ENCODE measurements around the gene ADGRD1.

The ADGRD1 gene

DNA sequence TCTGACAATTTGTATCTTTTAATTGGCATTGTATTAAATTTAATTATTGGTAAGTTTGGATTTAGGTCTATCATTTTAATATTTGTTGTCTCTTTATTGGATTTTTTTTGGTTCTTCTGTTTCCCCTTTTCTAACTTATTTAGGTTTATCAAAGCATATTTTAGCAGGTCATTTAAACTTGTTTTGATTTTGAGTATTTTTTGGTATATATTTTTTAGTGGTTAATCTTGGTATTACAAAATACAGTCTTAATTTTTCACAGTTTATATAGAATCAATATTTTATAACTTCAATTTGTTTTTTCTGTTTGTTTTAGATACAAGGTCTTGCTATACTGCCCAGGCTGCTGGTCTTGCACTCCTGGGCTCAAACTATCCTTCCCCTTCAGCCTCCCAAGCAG, 15.5 kb upstream of the ADGRD1 start:
- DNase-seq: no peak

DNA sequence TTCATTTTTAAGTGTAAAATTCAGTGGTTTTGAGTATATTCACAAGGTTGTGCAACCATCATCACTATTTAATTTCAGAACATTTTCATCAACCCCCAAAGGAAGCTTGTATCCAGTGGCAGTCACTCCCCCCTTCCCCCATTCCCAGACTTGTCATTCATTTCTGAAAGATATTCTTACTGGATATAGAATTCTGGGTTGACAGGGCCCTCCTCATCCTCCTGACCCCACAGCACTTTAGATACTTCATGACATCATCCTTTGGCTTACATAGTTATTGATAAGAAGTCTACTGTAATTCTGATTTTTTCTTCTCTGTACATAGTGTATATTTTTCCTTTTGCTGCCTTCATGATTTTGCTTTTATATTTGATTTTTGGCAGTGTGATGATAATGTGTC, 8.8 kb upstream of the ADGRD1 start:
- no peak for DNase-seq

DNA sequence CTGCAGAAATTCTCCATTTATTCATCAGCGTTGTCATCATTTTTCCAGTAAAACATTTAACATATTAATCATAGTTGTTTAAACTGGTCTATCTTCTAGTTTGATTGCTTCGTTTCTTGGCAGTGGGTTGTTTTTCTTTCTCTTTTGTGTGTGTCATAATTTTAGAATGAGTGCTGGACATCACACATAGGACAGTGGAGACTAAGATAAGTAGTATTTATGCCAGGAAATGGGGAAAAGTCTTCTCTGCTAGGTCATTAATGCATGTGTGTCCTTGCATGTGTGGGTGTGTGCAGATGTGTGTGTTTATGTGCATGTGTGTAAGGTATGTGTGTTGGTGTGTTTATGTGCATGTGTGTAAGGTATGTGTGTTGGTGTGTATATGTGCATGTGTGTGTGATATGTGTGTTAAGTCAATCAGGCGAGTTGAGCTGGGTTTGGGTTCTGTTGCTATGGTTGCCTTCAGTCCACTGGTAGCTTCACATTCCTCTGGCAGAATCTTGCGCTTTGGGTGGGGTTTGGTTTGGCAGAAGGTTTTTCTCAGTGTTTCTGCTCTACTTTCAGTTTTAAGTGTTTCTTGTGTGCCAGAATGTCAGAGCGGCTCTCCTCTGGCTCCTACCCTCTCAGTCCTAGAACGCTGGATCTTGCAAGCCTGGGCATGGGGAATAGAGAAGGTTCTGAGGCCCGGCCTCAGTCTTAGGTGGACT, 7.8 kb upstream of the ADGRD1 start:
- DNase-seq: no peak

DNA sequence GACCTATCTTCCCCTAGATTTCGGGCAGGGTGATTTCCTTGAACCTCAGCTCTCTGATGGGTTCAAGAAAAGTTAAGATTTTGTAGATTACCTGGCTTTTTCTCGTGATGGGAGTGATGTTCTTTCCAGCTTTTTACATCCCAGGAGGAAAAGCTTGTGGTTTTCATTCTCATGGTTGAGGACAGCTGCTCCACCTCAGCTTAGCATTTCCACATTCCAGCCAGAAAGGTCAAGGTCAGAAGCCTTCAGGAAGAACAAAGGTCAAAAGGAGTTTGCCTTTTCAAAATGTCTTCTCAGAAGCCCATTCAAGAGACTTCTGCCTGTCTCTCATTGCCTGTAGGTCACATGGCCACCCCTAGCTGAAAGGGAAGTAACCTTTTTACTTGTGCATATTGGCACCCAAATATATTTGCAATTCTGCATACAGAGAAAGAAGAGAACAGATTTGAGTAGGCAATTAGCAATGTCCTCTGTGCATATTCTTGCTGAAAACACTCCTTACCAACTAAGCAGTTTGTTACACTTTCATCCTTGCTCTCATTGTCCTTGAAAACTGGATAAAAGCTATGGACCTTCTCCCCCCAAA, 6.6 kb upstream of the ADGRD1 start:
- no peak for DNase-seq

DNA sequence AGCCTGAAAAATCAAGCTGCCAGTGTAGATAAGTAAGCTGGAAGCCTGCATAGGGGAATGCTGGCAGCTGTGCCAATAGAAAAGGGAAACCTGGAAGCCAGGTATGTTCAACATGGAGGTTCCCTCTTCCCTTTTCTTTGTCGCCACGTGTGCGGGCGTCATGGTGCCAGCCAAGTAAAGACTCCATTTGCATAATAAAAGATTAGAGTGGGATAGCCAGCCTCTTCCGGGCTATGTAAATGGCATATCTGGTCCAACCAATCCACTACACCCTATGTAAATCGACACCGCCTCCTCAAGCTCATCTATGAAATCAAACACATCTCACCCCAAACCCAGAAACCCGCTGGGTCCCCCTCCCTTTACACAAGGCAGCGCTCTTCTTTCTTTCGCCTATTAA, 5.6 kb upstream of the ADGRD1 start:
- DNase-seq: no peak

DNA sequence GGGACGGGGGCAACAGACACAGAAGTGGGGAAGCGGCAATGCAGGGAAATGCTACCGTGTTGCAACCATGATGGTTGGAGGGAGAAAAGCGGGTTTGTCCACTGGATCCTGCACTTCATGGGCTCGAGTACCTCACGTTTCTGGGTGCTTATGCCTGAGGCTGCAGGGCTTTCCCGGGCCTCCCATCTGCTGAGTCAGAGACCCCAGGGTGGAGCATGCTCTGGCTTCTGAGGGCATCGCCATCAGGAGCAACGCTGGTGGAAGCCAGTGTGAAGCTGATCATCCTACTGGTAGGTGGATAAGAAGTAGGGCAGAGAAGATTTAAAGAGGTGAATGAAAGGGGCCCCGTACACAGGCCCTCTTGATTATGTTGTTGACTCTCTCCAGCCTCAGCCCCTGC, 5.0 kb upstream of the ADGRD1 start:
- no peak for DNase-seq

DNA sequence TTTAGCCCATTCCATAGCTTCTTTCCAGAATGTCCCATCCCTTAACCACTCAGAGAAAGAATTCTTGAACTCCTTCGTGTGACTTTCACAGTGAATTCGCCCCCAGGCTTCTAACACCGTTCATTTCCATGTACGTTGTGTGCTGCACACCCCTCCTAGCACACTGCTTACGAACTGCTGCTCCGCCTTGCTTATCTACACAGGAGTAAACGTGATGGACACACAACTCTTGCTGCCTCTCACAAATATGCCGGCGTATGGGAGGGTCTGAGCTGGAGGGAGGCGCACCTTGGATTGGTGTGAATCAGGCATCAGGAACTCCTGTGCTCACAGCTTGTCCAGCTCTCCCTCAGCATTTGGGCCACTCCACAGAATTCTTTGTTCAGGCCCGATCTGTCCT, 3.9 kb upstream of the ADGRD1 start:
- DNase-seq: no peak

DNA sequence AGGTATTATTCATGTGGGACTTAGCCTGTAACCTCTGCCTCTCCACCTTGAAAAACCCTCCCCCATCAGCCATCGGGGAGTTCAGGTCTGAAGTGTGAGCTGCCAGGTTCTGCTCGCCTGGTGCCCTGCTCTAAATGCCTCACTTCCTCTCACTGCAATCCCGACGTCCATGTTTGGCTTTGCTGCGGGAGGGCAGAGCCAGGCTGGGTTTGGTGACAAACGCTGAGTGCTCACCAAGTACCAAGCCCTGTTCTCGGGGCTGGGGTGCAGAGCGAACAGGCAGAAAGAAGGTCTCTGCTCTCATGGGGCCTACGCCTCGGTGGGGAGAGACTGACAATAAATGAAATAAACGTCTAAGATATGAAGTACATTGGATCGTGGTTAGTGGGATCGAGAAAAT, 2.1 kb upstream of the ADGRD1 start:
- DNase-seq: no peak

DNA sequence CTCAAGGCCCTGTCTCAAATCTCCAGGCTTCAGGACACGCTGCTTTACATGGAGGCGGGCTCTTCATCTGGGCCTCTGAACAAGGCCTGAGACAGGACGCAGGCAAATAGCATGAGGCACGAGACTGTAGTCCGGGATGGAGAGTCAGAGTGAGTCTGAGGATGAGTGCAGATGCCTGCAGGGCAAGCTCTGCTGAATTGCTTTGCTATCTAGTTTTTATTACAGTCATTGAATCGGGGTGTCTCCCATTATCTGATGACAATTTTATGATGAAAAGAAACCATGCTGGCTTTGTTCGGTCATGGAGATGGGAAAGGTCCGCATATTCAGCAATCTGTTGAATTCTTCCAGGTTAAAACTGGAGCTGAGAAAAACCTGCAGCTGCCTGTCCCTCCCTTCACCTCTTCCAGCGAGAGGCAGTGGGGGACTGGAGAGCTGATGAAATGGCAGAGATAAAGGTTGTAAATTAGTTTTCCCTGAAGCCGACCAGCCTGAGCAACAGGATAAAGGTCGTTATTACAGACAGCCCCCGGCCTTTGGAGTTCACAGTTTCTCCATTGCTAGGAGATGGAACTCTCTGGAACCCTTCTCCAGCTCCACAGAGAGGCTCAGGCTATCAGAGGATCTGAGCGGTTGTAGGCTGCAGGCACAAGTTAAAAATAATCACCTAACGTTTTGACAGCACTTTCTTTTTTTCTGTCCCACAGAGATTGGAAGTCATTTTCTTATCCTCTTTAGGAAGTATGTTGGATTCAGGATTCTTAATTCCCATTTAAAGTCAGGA, 1.3 kb upstream of the ADGRD1 start:
- DNase-seq: no peak

DNA sequence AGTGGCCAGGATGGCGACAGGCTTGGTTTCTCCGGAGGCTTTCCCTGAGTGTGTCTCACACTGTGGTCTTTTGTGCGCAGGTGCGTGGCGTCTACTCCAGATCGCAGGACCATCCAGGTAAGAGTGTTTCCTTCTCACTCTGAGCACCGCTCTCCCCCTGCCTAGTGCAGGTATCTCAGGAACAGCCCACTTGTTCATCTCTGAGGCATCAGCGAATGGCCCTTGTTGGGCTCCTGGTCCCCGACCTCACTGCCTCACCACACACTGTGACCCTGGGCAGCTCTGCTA, 781 bp downstream of the ADGRD1 start:
- DNase-seq: no peak

DNA sequence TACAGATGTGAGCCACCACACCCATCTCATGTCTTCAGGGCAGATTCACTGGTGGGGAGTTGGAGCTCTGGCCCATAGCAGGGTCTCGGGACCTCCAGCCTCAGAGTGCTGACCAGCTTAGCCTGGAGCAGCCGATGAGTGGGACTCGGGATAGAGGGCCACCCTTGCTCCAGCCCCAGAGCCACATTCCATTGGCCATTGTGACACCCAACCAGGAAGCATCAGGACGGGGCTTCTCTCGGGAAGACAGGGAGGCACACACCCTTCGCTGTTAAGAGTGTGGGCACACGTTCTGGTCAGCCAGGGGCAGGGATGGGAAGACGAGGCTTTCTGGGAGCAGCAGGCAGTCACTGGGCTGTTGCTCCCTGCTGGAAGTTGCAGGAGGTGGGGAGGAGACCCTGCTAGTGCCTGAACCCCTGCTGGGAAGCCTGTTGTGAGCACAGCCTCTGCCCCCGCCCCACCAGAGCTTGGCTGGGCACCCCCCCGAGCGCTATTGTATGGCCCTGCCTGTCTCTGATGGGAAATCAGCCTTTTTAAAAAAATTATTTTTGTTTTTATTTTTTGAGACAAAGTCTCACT, 1.6 kb downstream of the ADGRD1 start:
- no peak for DNase-seq

DNA sequence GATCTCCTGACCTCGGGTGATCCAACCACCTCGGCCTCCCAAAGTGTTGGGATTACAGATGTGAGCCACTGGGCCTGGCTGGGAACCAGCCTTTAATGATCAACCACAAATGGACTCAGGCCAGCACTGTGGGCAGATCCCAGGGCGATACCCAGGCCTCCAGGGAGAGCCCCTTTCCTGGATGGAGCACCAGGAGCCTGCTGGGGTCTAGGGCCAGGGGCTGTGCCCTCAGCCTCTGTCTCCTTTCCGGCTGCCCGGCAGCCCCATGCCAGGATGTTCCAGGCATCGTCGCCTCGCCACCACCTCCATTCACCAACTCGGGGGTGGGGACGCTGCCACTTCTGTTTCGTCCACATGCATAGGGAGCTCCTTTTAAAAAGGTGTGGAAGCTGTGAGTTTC, 2.3 kb downstream of the ADGRD1 start:
- no peak for DNase-seq

DNA sequence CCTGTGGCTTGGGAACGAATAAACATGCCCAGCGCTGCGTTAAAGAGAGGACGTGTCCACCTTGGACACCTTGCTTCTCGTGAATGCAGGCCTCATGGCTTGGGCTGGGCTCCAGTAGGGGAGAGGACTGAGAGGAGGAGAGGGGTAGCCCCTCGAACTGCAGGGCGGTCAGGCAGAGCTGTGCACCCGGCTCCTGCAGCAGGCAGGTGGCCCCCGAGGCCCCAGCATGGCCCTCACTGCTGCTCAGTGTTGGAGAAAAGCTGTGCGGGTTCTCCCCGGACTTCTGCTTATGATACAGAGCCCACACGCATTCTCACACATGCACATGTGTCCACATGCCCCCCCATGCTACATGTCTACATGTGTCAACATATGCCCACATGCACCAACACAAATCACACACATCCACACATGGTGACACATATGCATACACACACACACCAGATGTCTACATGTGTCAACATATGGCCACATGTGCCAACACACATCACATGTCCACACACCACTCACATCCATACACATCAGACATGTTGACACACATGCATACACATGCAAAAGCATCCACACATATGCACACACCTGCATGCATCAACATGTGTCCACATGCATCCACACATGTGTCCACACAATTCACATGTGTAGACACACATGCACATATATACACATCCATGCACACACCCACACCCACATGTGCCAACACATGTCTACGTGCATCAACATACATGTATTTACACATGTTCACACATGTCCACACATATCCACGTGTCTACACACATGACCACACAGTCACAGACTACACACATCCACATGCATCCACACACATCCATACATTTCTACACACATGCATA, 3.0 kb downstream of the ADGRD1 start:
- no peak for DNase-seq

DNA sequence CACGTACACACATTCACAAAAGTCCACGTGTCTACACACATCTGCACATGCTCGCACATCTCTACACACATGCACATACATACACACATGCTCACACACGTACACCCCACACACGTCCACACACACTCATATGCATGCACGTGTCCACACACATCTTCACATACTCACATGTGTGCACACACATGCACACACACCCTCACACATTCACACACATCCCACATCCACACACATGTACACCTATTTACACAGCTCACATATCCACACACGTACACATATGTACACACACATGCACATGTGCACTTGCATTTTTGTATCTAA, 3.6 kb downstream of the ADGRD1 start:
- DNase-seq: no peak

DNA sequence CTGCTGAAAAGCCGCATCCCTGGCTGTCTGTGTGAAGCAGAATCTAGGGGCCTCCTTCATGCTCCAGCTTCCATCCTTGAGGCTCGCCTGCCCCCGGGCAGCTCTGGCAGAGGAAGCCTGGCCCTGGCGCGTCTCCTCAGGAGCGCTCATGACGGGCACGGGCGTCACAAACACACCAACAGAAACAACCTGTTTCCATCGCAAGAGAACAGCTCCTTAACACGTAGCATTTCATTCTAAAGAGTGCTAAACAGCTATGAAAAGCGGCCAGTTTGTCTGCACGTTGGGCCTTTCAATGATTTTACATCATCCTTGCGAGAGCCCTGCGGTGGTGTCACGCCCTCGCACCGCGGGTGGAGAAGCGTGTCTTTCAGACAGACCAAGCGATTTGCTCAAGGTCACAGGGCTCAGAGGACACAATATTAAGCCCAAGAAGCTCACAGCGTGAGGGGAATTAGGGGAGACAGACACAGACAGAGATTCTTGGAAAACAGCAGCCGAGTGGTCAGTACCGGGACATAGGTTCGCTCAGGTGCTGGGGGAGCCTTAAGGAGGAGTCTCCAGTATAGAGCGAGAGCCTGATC, 4.9 kb downstream of the ADGRD1 start:
- DNase-seq: no peak

DNA sequence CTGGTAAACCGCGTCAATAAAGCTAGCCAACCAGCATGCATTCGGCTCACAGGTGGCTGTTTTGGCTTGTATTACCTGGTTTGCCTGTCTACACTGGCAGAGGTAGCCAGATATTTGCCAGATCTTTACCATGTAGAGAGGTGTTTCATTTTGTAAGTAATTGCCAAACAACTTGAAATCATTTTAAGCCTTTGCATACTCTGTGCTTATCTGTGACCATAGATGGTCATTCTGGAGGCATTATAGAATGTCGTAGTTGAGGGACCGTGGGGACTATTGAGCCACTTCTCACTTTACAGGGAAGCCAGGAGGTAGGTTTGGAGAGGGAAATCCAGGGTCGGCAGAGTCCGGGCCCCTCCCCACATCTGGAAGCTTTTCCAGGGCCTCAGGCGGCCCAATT, 5.9 kb downstream of the ADGRD1 start:
- DNase-seq: no peak

DNA sequence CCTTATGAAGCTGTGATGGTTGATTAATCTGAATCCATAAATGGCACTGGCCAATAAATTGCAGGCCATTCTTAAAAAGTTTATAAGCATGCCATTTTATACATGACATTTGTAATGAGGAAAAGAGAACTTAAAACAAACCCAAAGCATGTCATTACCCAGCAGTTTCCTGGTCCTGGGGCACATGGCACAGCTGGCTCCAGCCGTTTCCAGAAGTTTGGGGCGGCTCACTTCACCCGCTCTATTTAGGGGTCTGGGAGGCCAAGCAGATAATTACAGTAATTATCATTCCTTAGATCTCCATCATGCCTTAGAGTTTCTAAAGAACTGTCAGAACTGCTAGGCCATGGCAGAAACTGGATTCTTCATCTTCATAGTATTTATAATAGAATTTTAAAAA, 6.4 kb downstream of the ADGRD1 start:
- DNase-seq: no peak

DNA sequence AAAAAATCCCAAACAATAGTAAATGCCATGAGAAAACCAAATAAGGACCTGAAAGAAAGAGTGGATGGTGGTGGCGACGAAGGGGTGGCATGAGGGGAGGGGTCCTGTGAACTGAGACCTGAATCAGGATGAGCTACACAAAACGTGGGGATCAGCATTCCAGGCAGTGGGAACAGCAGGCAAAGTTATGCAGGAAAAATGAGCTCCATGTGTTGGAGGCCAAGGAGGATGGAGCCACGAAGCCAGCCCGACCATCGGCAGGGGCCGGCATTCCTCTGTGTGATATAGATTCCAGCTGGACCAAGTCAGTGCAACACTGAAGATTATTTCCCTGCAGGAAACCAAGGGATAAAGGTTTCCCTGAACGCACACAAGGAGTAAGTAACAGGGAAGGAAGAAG, 7.1 kb downstream of the ADGRD1 start:
- DNase-seq: no peak

DNA sequence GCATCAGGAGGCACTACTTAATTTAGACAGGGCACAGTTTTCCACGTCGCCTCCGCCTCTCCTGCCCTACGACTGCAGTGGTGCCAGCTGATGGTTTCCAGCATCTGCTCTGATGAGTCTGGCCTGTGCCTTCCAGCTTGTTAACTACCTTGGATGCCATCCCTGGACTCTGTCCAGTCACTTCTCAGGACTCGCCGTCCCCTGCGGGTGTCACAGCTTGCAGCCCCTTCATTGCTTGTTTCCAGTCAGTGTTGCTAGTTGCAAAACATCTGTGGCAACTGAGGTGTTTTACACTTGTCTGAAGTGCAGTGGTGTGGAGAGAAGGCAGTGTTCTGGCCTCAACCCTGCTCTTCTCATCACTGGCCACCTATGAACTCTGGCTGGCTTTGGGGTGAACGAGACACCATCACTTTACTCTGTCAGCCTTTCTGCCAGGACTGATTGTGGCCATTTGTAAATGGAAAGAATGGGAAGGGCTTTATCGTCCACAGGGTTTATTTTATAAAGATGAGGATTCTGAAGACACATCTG, 8.3 kb downstream of the ADGRD1 start:
- no peak for DNase-seq

DNA sequence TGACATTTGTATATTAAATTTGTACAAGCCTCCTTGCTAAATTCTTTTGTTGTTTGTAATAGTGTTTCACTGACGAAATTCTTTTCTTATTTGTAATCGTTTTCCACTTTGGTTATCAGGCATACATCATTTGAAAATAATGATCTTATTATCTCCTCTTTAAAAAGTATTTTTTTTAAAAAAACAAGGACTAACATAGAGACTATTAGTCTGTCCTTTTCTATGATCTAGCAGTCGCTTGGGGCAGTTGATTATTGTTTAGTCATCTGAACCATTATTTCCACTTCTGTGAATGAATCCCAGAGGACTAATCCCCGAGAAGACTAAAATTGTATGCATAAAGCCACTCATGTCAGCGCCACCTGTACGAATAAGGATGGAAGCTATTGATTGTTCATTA, 11.5 kb downstream of the ADGRD1 start:
- no peak for DNase-seq

DNA sequence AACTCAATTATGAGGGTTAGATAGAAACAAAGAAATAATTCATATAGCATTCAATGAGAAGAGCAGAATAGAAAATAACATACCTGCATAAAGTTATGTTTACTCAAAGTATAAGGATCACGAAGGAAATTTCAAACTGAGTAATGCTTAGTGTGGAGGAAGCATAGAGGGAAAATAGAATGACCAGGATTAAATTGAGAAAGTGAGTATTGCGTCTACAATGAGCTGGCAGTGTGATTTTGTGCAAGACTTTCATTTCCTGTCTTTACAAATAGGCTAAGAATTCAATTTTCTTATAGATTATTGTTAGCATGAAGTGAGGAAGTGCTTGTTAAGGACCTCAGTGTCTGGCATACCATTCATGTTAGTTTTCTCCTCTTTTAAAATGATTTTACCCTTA, 12.0 kb downstream of the ADGRD1 start:
- no peak for DNase-seq

DNA sequence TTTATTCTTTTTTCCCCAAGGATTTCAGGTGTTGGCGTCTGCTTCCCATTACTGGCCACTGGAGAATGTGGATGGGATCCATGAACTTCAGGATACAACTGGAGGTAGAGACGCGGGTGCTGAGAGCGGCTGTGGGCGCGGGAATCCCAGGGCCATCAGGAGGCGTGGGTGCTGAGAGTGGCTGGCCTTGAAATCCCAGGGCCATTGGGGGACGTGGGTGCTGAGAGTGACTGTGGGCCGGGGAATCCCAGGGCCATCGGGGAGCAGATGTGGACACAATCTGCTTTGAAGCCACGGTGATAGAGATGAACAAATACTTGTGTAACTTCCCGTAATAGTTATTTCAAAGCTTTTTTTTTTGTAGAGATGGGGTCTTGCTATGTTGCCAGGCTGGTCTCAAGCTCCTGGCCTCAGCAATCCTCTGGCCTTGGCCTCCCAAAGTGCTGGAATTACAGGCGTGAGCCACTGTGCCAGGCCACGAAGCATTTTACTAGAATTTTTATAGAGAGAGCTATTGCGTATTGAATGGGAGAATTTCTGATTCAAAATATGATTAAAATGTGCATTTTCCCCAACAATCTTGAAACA, 12.8 kb downstream of the ADGRD1 start:
- no peak for DNase-seq

DNA sequence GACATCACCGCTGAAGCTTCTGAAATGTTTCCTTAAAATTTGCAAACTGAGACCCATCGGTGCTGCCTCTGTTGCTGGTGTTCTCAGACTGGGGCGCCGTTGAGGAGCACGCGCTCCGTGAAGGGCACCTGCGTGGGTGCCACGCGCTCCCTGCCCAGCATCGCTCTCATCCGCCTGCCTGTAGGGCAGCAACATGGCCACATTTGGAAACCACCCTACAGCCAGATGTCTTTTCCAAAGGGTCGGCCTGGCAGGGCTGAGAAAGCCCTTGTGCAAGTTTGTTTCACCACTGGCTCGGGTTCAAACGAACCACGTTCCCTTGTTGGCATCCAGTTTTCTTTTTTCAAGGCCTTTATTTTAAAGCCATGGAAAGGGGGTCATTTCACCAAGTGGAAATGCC, 13.9 kb downstream of the ADGRD1 start:
- DNase-seq: no peak
